H1 (cell line): Measurements from ENCODE around the gene MKKS.

Experiments
- CTCF ChIP-seq, 3 experiments: IDR thresholded peaks; 1 replicate in 2 of 3; 2 replicates in 1 of 3; pipeline versions ENCODE4 v1.5.1 to v1.6.1; 2011; ENCODE audit warnings: low read length in 3 of 3, mild to moderate bottlenecking in 3 of 3, inconsistent platforms in 2 of 3, low read depth in 1 of 3, moderate library complexity in 1 of 3; ENCODE audit not compliant: insufficient read depth in 1 of 3; ENCODE audit errors: control extremely low read depth in 1 of 3
- EGR1 ChIP-seq: IDR thresholded peaks from 2 replicates; pipeline ENCODE4 v1.6.1; 2011; ENCODE audit warnings: low read depth, low read length, borderline replicate concordance
- POLR2A ChIP-seq, 2 experiments: IDR thresholded peaks; 1 replicate in 1 of 2; 2 replicates in 1 of 2; pipeline ENCODE4 v1.6.1; 2011; ENCODE audit warnings: low read depth in 2 of 2, low read length in 2 of 2, mild to moderate bottlenecking in 2 of 2; ENCODE audit errors: control extremely low read depth in 1 of 2
- POLR2AphosphoS5 ChIP-seq: IDR thresholded peaks from 2 replicates; pipeline ENCODE4 v1.6.1; 2011; ENCODE audit warnings: low read depth, low read length
- RAD21 ChIP-seq, 2 experiments: IDR thresholded peaks in 1 of 2; conservative IDR thresholded peaks in 1 of 2; 2 replicates each; pipeline ENCODE4 v1.6.1; 2011; ENCODE audit warnings: low read depth in 2 of 2, low read length in 2 of 2, improper control_type of control experiment in 1 of 2, inconsistent platforms in 1 of 2, mild to moderate bottlenecking in 1 of 2, moderate library complexity in 1 of 2
- TCF12 ChIP-seq: IDR thresholded peaks from 2 replicates; pipeline ENCODE4 v1.6.1; 2011; ENCODE audit warnings: low read depth, mild to moderate bottlenecking, low read length
- ZNF274 ChIP-seq: IDR thresholded peaks from 2 replicates; pipeline ENCODE4 v1.7.0; 2012; ENCODE audit warnings: low read length, borderline replicate concordance; ENCODE audit errors: extremely low read depth
- TF ChIP-seq, protein P1 (sequence below): IDR thresholded peaks from 2 replicates; pipeline ENCODE4 v1.6.1; 2011; ENCODE audit warnings: low read length, improper control_type of control experiment

GRCh38 chr20:10430704-10431103, 3.3 kb downstream of the MKKS start:
- TF ChIP-seq POLR2A (IDR thresholded peaks at IDR 0.05; ENCODE audit: control extremely low read depth in 1 of 2, low read depth in 2 of 2, low read length in 2 of 2): no peak
- TF ChIP-seq CTCF (IDR thresholded peaks at IDR 0.05; ENCODE audit: control extremely low read depth in 1 of 3, insufficient read depth in 1 of 3, low read depth in 1 of 3, low read length in 3 of 3): no peak
- no peak for TF ChIP-seq EGR1
- no peak for TF ChIP-seq RAD21 (IDR thresholded peaks at IDR 0.05 in 1 of 2, conservative IDR thresholded peaks at IDR 0.05 in 1 of 2; ENCODE audit: low read depth in 2 of 2, low read length in 2 of 2)
- TF ChIP-seq ZNF274: no peak
- TF ChIP-seq, protein P1, sequence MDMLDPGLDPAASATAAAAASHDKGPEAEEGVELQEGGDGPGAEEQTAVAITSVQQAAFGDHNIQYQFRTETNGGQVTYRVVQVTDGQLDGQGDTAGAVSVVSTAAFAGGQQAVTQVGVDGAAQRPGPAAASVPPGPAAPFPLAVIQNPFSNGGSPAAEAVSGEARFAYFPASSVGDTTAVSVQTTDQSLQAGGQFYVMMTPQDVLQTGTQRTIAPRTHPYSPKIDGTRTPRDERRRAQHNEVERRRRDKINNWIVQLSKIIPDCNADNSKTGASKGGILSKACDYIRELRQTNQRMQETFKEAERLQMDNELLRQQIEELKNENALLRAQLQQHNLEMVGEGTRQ: no peak
- TF ChIP-seq TCF12: no peak
- TF ChIP-seq POLR2AphosphoS5: no peak
